Activated CD4-positive, alpha-beta T cell treated with anti-CD3 and anti-CD28 coated beads, Interleukin-2, Interleukin-4, amounts not matched to agents 100 ng/mL and 50 ng/mL, durations not matched to agents 16 hours and 8 hours (primary cell): ENCODE measurements around the gene EFHC1.
"Not testable (repeated sequence)": the region's sequence is repeated elsewhere in the genome, so short reads cannot be mapped to it uniquely, and the experiment has no call there.

Experiments used
- DNase-seq: peaks from one replicate; pipeline ENCODE4 v3.0.0-alpha.2; 2020; ENCODE audit warnings: low spot score

The EFHC1 gene

GRCh38 chr6:52399511-52400312 lies 20.4 kb upstream of the EFHC1 start:
- DNase-seq, result no peak

- no peak for DNase-seq
These were observed 19.7 kb upstream of the EFHC1 start for GRCh38 chr6:52400313-52401041.

GRCh38 chr6:52403086-52403485 lies 17.1 kb upstream of the EFHC1 start:
- DNase-seq, result no peak

- DNase-seq, result no peak
These were observed 16.5 kb upstream of the EFHC1 start for GRCh38 chr6:52403627-52404026.

- DNase-seq, result no peak
These were observed 14.9 kb upstream of the EFHC1 start for GRCh38 chr6:52405243-52405642.

DNA sequence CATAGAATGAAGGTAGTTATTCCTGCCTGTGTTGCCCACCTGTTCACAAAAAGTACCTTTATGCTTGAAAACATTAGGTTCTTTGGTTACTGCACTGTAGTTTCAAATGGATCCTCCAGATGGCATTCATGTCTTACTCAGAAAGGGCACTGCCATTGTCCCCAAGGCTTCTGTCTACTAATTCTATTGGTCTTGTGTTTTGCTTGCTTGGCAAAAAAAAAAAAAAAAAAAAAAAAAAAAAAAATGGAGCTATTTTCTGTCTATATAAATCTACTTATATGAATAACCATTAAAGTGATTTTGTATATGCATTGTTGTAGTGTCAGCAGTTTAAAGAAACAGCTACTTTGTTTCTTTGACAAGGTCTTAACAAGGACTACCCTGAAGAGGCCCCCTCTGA lies 12.7 kb upstream of the EFHC1 start:
- no peak for DNase-seq

DNA sequence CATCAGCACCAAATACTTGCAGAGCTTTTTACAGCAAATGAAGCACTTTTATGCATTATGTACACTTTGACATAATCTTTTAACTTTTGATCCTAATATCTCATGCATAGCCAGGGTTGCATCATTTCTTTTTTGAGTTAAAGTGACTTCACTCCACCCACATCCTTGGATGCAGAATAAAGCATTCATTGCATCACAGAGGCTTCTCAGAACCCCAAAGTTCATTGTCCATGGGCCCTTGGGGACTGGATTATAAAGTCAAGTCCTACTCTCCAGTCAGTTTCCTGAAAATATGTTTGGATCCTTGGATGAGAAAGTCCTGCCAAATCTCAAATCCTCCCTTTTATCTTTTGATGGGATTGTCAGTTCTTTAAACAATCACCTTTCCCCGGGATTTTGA lies 10.6 kb upstream of the EFHC1 start:
- no peak for DNase-seq

- no peak for DNase-seq
These were observed 9.2 kb upstream of the EFHC1 start for GRCh38 chr6:52410979-52411378.

DNA sequence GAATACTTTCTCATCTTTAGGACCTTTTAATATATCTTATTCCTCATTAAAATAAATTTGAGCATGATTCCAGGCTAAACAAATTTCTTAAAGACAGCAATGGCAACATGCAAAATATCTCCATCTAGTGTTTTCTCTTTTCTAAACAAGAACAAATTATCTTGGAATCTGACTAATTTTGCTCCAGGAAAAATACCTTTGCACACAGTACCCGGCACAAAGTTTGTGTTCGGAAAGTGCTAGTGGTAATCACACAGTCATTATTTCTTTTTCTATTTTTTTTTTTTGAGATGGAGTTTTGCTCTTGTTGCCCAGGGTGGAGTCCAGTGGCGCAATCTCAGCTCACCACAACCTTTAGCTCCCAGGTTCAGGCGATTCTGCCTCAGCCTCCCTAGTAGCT lies 8.2 kb upstream of the EFHC1 start:
- DNase-seq, result no peak

DNA sequence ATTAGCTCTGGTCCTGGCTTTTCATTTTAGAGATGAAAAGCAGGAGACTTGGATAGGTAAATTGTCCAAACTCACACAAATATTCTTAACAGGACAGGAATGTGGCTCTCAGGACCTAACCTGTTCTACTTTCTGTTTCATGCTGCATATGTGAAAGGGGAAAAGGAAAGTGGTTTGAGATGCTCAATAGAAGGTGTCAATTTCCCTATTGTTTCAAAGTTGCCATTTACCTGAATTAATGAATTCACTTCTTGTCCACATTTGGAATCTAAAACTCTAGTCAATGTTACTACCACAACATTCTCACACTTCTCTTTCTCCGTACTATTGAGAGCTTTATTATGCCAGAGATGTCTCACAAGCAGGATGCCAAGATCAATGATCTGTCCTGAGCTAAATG lies 4.8 kb upstream of the EFHC1 start:
- DNase-seq, result no peak

DNA sequence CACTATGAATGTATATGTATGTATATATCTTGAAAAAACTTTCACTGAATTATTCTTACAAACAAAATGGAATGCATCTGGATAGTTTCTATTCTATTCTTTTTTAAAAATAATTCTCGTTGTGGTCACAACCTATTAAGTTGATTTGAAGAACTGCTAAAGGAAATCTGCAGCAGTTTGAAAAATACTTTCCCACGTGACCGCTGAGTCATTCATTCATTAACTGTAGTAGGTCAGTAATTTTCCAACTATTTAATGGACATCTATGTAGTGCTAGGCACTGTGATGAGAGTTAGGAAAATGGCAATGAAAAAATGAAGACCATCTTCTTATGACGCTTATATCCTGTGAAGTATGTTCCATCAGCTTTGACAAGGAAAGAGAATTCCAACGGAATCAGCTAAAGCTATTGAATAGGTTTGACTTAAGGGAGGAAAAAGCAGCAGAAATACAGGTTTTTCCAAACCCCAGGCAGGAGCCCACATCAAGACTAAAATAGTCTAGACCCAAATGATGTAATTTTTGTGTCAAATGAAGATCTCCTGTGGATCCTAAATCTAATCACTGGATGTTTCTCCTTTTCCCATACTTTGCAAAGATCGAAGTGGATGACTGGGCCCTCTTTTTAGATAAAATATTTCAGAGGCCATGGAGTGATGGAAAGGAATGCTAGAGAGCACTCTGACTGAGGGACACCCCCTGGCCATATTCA lies 4.1 kb upstream of the EFHC1 start:
- no peak for DNase-seq

DNA sequence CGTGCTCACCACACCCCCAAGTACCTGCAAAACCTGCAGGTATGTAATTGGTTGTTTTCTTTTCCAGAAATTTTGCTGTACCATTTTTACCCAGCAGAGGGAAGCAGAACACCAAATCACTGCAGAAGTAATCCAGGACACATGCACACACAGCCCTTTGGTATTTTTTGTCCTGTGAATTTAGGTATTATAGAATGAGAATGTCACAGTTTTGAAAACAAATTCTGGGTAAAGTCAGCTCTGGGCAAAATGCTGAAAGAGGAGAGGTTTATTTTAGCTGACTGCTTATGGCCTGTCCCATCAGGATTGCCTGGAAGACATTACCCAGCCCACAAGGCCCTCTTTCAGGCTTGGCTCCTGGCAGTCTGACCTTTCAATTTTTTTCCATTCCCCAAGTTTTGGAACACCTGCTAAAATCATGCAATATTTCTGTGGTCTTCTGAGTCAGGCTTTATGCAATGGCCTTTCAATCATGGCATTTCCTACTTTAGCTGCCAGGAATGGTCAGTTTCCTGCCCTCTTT lies 3.5 kb upstream of the EFHC1 start:
- peak; percentile 76 for DNase-seq

GRCh38 chr6:52417675-52418111 lies 2.4 kb upstream of the EFHC1 start:
- no peak for DNase-seq

GRCh38 chr6:52418606-52419005 lies 1.5 kb upstream of the EFHC1 start:
- no peak for DNase-seq

DNA sequence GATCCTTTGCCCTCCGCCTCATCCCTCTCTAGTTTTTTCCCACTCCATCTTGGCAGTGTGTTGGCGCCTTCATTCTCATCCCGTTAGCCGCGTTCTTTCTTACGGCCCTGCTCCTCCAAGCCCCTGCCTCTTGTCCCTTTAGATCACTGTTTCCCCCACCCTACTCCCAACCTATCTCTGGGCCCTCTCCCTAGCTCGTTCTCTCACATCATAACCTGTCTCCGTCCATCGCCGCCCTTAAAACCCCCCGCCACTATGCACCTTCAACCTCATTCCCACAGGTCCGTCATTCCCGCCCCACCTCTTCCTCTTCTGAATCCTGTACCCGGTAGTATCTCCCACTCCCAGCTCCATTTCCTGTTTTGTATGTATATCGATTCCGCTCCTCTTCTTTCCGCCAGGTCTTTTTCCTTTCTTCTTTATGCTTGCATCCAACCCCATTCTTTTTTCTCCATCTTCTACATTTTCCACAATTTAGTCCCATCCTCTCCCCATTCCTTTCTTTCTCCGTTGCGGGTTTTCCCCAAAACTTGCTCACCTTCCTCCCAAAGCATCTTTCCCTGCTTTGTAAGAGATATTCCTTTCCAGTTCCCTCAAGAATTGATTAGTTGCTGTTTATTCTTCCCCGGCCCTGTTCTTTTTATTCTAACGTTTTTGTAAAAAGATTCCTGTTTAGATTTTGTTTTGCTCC lies 671 bp downstream of the EFHC1 start:
- DNase-seq, result no peak

DNA sequence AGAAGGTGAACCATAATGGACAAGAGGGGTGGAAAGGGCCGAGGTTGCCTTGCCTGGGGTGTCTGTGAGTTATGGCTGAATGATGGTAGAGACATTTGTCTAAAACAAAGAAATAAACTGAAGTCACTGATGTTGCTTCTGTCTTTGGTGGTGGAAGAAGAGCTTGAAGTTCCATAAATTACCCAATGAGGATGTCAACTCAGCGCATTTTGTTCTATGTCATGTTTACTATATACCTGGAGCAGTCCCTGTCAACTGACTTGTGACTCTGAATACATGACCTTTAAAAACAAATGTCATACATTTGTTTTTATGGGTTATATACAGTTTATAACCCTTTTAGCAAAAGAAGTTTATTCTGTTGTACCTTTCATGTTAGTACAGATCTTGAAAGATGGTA lies 2.0 kb downstream of the EFHC1 start:
- no peak for DNase-seq

DNA sequence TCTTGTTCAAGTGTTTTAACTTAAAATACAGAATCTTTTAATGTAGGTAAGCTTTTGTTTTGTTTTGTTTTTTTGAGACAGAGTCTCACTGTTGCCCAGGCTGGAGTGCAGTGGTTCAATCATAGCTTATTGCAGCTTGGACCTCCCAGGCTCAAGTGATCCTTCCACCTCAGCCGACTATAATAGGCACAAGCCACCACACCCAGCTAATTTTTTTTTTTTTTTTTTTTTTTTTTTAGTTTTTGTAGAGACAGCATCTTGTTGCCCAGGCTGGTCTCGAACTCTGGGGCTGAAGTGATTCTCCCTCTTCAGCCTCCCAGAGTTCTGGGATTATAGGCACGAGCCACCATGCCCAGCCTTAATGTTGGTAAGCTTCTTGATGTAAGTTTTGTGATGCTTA lies 3.3 kb downstream of the EFHC1 start:
- no peak for DNase-seq

- no peak for DNase-seq
These were observed 3.8 kb downstream of the EFHC1 start for GRCh38 chr6:52423971-52424381.

DNA sequence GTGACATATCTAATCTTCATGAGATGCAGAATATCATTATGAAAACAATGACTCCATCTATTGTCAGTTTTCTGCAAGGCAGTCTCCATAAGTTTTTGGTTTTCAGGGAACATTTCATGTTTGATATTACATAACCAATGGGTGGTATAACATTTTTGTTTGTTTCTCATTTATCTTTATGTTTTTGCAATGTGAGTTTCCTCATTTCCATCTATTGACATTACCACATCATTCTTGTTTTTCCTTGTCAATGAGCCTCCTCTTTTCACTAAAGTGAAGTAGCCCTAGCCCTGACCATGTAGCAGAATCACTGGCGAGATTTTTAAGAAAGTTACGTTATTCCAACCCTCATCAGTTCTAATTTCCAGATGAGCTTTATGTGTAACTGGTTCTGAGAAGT lies 4.4 kb downstream of the EFHC1 start:
- DNase-seq, result no peak

DNA sequence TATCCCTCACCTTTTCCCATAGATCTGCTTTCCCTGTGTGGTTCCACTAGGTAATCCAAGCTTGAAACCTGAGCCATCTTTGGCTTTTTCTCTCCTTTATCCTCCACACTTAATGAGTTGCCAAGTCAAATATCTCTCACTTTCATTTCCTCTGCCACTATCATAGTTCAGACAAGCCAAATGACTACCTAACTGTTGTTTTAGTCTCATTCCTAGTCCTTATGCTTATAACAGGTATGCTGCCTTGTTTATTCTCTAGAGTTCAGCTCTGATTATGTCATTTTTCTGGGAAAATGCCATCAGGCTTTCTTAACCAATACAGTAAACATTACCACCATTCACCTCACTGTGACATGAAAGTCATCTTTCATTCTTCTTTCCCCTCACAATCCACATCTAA lies 6.5 kb downstream of the EFHC1 start:
- no peak for DNase-seq

GRCh38 chr6:52433294-52433693 lies 13.2 kb downstream of the EFHC1 start:
- DNase-seq, result not testable (repeated sequence)

DNA sequence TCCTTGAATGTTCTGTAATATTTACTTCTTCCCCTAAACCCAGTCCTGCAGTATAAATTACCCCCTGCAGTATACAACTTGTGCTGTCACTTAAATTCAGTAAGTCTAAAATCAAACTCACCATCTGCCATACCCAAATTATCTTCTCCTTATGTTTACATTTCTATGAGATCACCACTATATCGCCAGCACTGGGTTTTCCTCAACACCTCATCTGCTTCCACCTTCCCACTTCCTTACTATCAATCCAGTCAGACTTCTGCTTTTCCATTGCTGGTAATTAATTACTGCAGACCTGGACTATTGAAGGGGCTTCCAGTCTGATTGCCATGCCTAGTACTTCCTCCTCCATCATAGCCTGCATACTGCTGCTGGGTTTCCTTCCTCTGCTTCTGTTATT lies 15.2 kb downstream of the EFHC1 start:
- DNase-seq, result no peak
